ENCODE results near the gene METTL17. TPM values are rescaled to one million over a fixed set of nuclear protein-coding genes. Genes with fewer than 3 reads are reported as not detected.
A peak's percentile ranks its signal among the peaks of the same experiment; 100 is the strongest.

The METTL17 gene
- total and polyA plus RNA-seq, 2 of the 13 experiments (the other 11 are each of a cell fraction or from before 2014, with no cell fraction given) = 122 to 199 TPM

DNA sequence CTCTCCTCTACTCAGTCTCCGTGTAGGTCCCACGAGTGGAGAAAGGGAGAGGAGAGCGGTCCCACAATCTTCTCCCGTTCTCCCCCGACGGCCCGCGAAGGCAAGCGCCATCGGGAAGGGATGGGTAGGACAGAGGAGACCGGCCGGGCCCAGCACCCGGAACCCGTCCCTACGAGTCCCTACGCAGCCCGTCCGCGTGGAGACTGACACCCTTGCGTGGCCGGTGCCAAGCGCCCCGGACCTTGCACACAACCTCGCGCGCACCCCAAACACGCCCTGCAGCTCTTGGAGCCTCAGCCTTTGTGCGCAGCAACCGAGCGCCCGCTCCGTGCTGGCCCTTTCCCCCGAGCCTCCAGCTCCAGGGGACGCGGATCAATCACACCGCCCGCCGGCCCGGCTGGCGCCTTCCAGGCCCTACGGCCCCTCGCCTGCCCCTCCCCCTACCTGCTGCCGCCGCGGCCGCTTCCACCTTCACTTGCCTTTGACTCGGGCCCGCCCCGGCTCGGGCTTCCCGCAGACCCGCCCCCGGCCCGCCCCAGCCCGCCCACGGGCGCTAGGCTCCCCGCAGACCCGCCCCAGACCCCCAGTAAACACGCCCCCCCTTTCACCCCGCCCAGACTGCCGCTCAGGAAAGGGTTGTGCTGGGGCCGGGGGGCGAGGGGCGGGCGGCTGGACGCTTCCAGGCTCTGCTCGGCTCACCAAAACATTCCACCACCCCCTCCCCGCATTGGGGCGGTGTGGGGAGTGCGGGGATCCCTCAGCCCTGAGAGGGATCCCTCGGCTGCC is 35.0 kb downstream of the METTL17 start, which contains the start of gene NDRG2 (continued):
- TF ChIP-seq THAP8 (CRISPR knock-in tag; IDR thresholded peaks at IDR 0.05; ENCODE audit: borderline replicate concordance) (no peak), RBM39 (IDR thresholded peaks at IDR 0.05; ENCODE audit: low read depth, low read length, poor library complexity, severe bottlenecking) (peak; percentile 73), ARHGAP35 (CRISPR knock-in tag; IDR thresholded peaks at IDR 0.05; ENCODE audit: borderline replicate concordance) (peak; percentile 85; the same call in 1 of the 2 replicates), TBX2 (CRISPR knock-in tag; IDR thresholded peaks at IDR 0.05; ENCODE audit: borderline replicate concordance) (peak; percentile 69), ZNF780A (CRISPR knock-in tag; IDR thresholded peaks at IDR 0.05) (0 out of 2 replicates have a peak, but pooled peaks have one; percentile 66), ZNF382 (CRISPR knock-in tag; IDR thresholded peaks at IDR 0.05; ENCODE audit: borderline replicate concordance) (no peak), SMAD1 (CRISPR knock-in tag; IDR thresholded peaks at IDR 0.05; ENCODE audit: borderline replicate concordance, low read depth) (no peak), ATF1 (CRISPR knock-in tag; IDR thresholded peaks at IDR 0.05) (no peak), PTBP1 (IDR thresholded peaks at IDR 0.05; ENCODE audit: low read depth, low read length, poor library complexity, severe bottlenecking) (no peak), BATF2 (CRISPR knock-in tag; IDR thresholded peaks at IDR 0.05) (no peak), ZNF232 (CRISPR knock-in tag; IDR thresholded peaks at IDR 0.05; ENCODE audit: borderline replicate concordance) (peak; percentile 72; the same call in 1 of the 2 replicates), ZNF562 (CRISPR knock-in tag; IDR thresholded peaks at IDR 0.05; ENCODE audit: borderline replicate concordance) (no peak), PCBP2 (optimal IDR thresholded peaks at IDR 0.05; ENCODE audit: low read depth, low read length, poor library complexity, severe bottlenecking) (no peak), SOX13 (IDR thresholded peaks at IDR 0.05) (no peak; the same call in 1 of the 2 replicates), SOX13 (CRISPR knock-in tag; conservative IDR thresholded peaks at IDR 0.05 in 1 of 2, IDR thresholded peaks at IDR 0.05 in 1 of 2) (peak in 1 of 2 experiments; percentile 47; a peak in 2 of 4 replicates), SYNCRIP (IDR thresholded peaks at IDR 0.05; ENCODE audit: insufficient read depth, low read depth, low read length) (no peak), BCL6 (CRISPR knock-in tag; IDR thresholded peaks at IDR 0.05) (peak; percentile 64), NFKBIZ (CRISPR knock-in tag; IDR thresholded peaks at IDR 0.05) (0 out of 2 replicates have a peak, but pooled peaks have one; percentile 35), POLR2G (IDR thresholded peaks at IDR 0.05; ENCODE audit: low read depth, low read length) (peak; percentile 80), GPBP1L1 (CRISPR knock-in tag; IDR thresholded peaks at IDR 0.05) (no peak)
- TF ChIP-seq, protein P1, sequence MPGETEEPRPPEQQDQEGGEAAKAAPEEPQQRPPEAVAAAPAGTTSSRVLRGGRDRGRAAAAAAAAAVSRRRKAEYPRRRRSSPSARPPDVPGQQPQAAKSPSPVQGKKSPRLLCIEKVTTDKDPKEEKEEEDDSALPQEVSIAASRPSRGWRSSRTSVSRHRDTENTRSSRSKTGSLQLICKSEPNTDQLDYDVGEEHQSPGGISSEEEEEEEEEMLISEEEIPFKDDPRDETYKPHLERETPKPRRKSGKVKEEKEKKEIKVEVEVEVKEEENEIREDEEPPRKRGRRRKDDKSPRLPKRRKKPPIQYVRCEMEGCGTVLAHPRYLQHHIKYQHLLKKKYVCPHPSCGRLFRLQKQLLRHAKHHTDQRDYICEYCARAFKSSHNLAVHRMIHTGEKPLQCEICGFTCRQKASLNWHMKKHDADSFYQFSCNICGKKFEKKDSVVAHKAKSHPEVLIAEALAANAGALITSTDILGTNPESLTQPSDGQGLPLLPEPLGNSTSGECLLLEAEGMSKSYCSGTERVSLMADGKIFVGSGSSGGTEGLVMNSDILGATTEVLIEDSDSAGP (CRISPR knock-in tag; IDR thresholded peaks at IDR 0.05; ENCODE audit: borderline replicate concordance) = peak; percentile 87
- TF ChIP-seq, protein P2, sequence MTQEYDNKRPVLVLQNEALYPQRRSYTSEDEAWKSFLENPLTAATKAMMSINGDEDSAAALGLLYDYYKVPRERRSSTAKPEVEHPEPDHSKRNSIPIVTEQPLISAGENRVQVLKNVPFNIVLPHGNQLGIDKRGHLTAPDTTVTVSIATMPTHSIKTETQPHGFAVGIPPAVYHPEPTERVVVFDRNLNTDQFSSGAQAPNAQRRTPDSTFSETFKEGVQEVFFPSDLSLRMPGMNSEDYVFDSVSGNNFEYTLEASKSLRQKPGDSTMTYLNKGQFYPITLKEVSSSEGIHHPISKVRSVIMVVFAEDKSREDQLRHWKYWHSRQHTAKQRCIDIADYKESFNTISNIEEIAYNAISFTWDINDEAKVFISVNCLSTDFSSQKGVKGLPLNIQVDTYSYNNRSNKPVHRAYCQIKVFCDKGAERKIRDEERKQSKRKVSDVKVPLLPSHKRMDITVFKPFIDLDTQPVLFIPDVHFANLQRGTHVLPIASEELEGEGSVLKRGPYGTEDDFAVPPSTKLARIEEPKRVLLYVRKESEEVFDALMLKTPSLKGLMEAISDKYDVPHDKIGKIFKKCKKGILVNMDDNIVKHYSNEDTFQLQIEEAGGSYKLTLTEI (CRISPR knock-in tag; conservative IDR thresholded peaks at IDR 0.05) = no peak

Measured in HepG2 (cell line).